ENCODE results near the gene OR10T2.
"Not testable (repeated sequence)": the region's sequence is repeated elsewhere in the genome, so short reads cannot be mapped to it uniquely, and the experiment has no call there.

Gene OR10T2

DNA sequence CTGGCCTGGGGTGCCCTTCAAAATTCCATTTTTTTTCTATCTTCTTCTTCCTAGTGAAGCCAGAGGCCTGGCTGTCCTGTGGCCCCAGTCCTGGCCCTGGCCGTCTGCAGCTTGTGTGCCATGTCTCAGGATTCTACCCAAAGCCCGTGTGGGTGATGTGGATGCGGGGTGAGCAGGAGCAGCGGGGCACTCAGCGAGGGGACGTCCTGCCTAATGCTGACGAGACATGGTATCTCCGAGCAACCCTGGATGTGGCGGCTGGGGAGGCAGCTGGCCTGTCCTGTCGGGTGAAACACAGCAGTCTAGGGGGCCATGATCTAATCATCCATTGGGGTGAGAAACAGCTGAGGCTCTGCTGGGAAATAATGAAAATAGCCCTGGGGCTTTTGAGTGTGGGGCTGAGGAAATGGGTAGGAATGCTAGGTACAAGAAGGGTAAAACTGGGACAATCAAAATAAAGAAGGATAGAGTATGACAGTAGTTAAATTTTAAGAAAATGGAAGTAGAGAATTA, 43.4 kb downstream of the OR10T2 start:
- DNase-seq = no peak

DNA sequence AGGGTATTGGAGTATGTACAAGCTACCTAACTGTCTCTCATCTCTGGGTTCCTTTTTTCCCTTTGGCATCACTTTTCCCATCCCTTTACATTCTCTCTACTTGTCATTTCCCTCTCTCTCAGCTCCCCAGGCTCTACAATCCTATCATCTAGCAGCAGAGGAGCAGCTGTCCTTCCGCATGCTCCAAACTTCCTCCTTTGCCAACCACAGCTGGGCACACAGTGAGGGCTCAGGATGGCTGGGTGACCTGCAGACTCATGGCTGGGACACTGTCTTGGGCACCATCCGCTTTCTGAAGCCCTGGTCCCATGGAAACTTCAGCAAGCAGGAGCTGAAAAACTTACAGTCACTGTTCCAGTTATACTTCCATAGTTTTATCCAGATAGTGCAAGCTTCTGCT, 45.0 kb downstream of the OR10T2 start:
- DNase-seq = no peak

GRCh38 chr1:158353303-158354075, 45.8 kb downstream of the OR10T2 start, which contains the start of gene CD1E:
Gene CD1E, plus strand, starts transcription at chr1:158353894. Its CDS starts 95 bp downstream, at chr1:158353989.
- DNase-seq = no peak

- not testable (repeated sequence) for DNase-seq
Measured at GRCh38 chr1:158348946-158349345, 50.3 kb downstream of the OR10T2 start.
